Measurements from ENCODE around the gene COA7. TPM values are rescaled to one million over a fixed set of nuclear protein-coding genes. Genes with fewer than 3 reads are reported as not detected.

The COA7 gene
- total and polyA plus RNA-seq, 2 experiments from 2014 or later: 8.9 to 19.0 TPM

- H3K4me1 ChIP-seq (ENCODE audit: insufficient read depth): peaks cover 9% of the 10 kb centered on the region
- H3K4me2 ChIP-seq: no peak overlapping the region
- no peaks in the 10 kb centered on the region for H3K27me3 ChIP-seq
- no peak overlapping the region for H3K4me3 ChIP-seq
- H3K9me2 ChIP-seq (replicated peaks; ENCODE audit: insufficient read depth): no peaks in the 10 kb centered on the region
- H3K9me3 ChIP-seq (ENCODE audit: low read depth): no peaks in the 10 kb centered on the region
- TF ChIP-seq CTCF (IDR thresholded peaks at IDR 0.05; ENCODE audit: poor library complexity): no peak
- TF ChIP-seq EZH2phosphoT487 (IDR thresholded peaks at IDR 0.05; ENCODE audit: low read depth, severe bottlenecking, unreplicated experiment): no peak
- no peak for TF ChIP-seq EZH2 (IDR thresholded peaks at IDR 0.05; ENCODE audit: borderline replicate concordance)
- H3K79me2 ChIP-seq: no peaks in the 10 kb centered on the region
- no peaks in the 10 kb centered on the region for H3K36me3 ChIP-seq (replicated peaks; ENCODE audit: insufficient read depth, low read depth)
- H4K20me1 ChIP-seq (ENCODE audit: insufficient read depth, poor library complexity, severe bottlenecking): no peaks in the 10 kb centered on the region
- WGBS (ENCODE audit: low lambda C conversion rate, missing lambda C conversion rate): 95% methylated on average over 4 of the region's 4 CpGs
- H2AFZ ChIP-seq: no peak overlapping the region
- no peak overlapping the region for H3K27ac ChIP-seq
- DNase-seq (ENCODE audit: low spot score): no peak
Observed at GRCh38 chr1:52673513-52673912, 24.6 kb downstream of the COA7 start.

- TF ChIP-seq CTCF (IDR thresholded peaks at IDR 0.05; ENCODE audit: poor library complexity) (no peak), EZH2 (IDR thresholded peaks at IDR 0.05; ENCODE audit: borderline replicate concordance) (no peak), EZH2phosphoT487 (IDR thresholded peaks at IDR 0.05; ENCODE audit: low read depth, severe bottlenecking, unreplicated experiment) (no peak)
- 53% methylated on average over 1 of the region's 1 CpG for WGBS (ENCODE audit: low lambda C conversion rate, missing lambda C conversion rate)
Observed at GRCh38 chr1:52672946-52673345, 25.2 kb downstream of the COA7 start.

GRCh38 chr1:52670604-52671003 is 27.5 kb downstream of the COA7 start:
- Histone ChIP-seq H3K9me3 (ENCODE audit: low read depth) (no peaks in the 10 kb centered on the region), H3K9me2 (replicated peaks; ENCODE audit: insufficient read depth) (no peaks in the 10 kb centered on the region), H3K79me2 (no peaks in the 10 kb centered on the region), H3K27ac (no peak overlapping the region), H3K27me3 (no peaks in the 10 kb centered on the region), H3K4me3 (no peak overlapping the region), H3K4me2 (no peak overlapping the region), H3K36me3 (replicated peaks; ENCODE audit: insufficient read depth, low read depth) (no peaks in the 10 kb centered on the region), H2AFZ (no peak overlapping the region), H4K20me1 (ENCODE audit: insufficient read depth, poor library complexity, severe bottlenecking) (no peaks in the 10 kb centered on the region), H3K4me1 (ENCODE audit: insufficient read depth) (peaks cover 9% of the 10 kb centered on the region)
- no peak for DNase-seq (ENCODE audit: low spot score)
- 83% methylated on average over 2 of the region's 2 CpGs for WGBS (ENCODE audit: low lambda C conversion rate, missing lambda C conversion rate)
- no peak for TF ChIP-seq CTCF (IDR thresholded peaks at IDR 0.05; ENCODE audit: poor library complexity)
- no peak for TF ChIP-seq EZH2 (IDR thresholded peaks at IDR 0.05; ENCODE audit: borderline replicate concordance)
- TF ChIP-seq EZH2phosphoT487 (IDR thresholded peaks at IDR 0.05; ENCODE audit: low read depth, severe bottlenecking, unreplicated experiment): no peak

More at GRCh38 chr1:52672946-52673345, 25.2 kb downstream of the COA7 start:
- Histone ChIP-seq H3K4me1 (ENCODE audit: insufficient read depth) (peaks cover 9% of the 10 kb centered on the region), H3K9me3 (ENCODE audit: low read depth) (no peaks in the 10 kb centered on the region), H4K20me1 (ENCODE audit: insufficient read depth, poor library complexity, severe bottlenecking) (no peaks in the 10 kb centered on the region), H3K9me2 (replicated peaks; ENCODE audit: insufficient read depth) (no peaks in the 10 kb centered on the region), H3K4me3 (no peak overlapping the region), H3K27ac (no peak overlapping the region), H3K27me3 (no peaks in the 10 kb centered on the region), H3K79me2 (no peaks in the 10 kb centered on the region), H2AFZ (no peak overlapping the region), H3K36me3 (replicated peaks; ENCODE audit: insufficient read depth, low read depth) (no peaks in the 10 kb centered on the region), H3K4me2 (no peak overlapping the region)
- DNase-seq (ENCODE audit: low spot score): no peak

GRCh38 chr1:52669696-52670095 is 28.5 kb downstream of the COA7 start:
- Histone ChIP-seq H3K4me2 (no peak overlapping the region), H3K9me3 (ENCODE audit: low read depth) (no peaks in the 10 kb centered on the region), H3K27me3 (no peaks in the 10 kb centered on the region), H3K27ac (no peak overlapping the region), H3K4me3 (no peak overlapping the region), H3K4me1 (ENCODE audit: insufficient read depth) (peaks cover 15% of the 10 kb centered on the region), H3K9me2 (replicated peaks; ENCODE audit: insufficient read depth) (no peaks in the 10 kb centered on the region), H4K20me1 (ENCODE audit: insufficient read depth, poor library complexity, severe bottlenecking) (no peaks in the 10 kb centered on the region), H2AFZ (no peak overlapping the region), H3K79me2 (no peaks in the 10 kb centered on the region), H3K36me3 (replicated peaks; ENCODE audit: insufficient read depth, low read depth) (no peaks in the 10 kb centered on the region)
- 100% methylated on average over 1 of the region's 1 CpG for WGBS (ENCODE audit: low lambda C conversion rate, missing lambda C conversion rate)
- TF ChIP-seq CTCF (IDR thresholded peaks at IDR 0.05; ENCODE audit: poor library complexity) (no peak), EZH2 (IDR thresholded peaks at IDR 0.05; ENCODE audit: borderline replicate concordance) (no peak), EZH2phosphoT487 (IDR thresholded peaks at IDR 0.05; ENCODE audit: low read depth, severe bottlenecking, unreplicated experiment) (no peak)
- no peak for DNase-seq (ENCODE audit: low spot score)

Measured in hepatocyte (in vitro differentiated cells).